GM19023 (cell line): ENCODE data around the gene PPARD.
"Not testable (repeated sequence)": the region's sequence is repeated elsewhere in the genome, so short reads cannot be mapped to it uniquely, and the experiment has no call there.

Experiments used
- ATAC-seq: cut with Tn5 transposase; IDR thresholded peaks from one replicate; pipeline ENCODE4 v1.9.1; 2021; ENCODE audit warnings: mild to moderate bottlenecking, moderate library complexity; ENCODE audit not compliant: unreplicated experiment

Gene PPARD

GRCh38 chr6:35403544-35404442 lies 61.4 kb downstream of the PPARD start:
- ATAC-seq = no peak

- ATAC-seq = no peak
Measured at GRCh38 chr6:35406711-35407485, 64.5 kb downstream of the PPARD start.

GRCh38 chr6:35409245-35409644 lies 66.9 kb downstream of the PPARD start:
- ATAC-seq = no peak

- ATAC-seq = no peak
Measured at GRCh38 chr6:35410131-35410530, 67.8 kb downstream of the PPARD start.

GRCh38 chr6:35411066-35411465 lies 68.7 kb downstream of the PPARD start:
- no peak for ATAC-seq

- ATAC-seq = no peak
Measured at GRCh38 chr6:35412102-35412501, 69.7 kb downstream of the PPARD start.

GRCh38 chr6:35413911-35414310 lies 71.6 kb downstream of the PPARD start:
- no peak for ATAC-seq

GRCh38 chr6:35415065-35415891 lies 72.9 kb downstream of the PPARD start:
- ATAC-seq = no peak

GRCh38 chr6:35417979-35418661 lies 75.8 kb downstream of the PPARD start:
- no peak for ATAC-seq

GRCh38 chr6:35419417-35419816 lies 77.1 kb downstream of the PPARD start:
- no peak for ATAC-seq

- no peak for ATAC-seq
Measured at GRCh38 chr6:35419961-35420360, 77.6 kb downstream of the PPARD start.

GRCh38 chr6:35425284-35425683 lies 82.9 kb downstream of the PPARD start:
- ATAC-seq = no peak

GRCh38 chr6:35426074-35426473 lies 83.7 kb downstream of the PPARD start:
- no peak for ATAC-seq

GRCh38 chr6:35427435-35427834 lies 85.1 kb downstream of the PPARD start:
- ATAC-seq = no peak

GRCh38 chr6:35427851-35428321 lies 85.5 kb downstream of the PPARD start:
- no peak for ATAC-seq

- ATAC-seq = no peak
Measured at GRCh38 chr6:35428421-35429149, 86.2 kb downstream of the PPARD start.

- ATAC-seq = no peak
Measured at GRCh38 chr6:35429463-35429862, 87.1 kb downstream of the PPARD start.

- ATAC-seq = no peak
Measured at GRCh38 chr6:35432291-35432690, 89.9 kb downstream of the PPARD start.

- not testable (repeated sequence) for ATAC-seq
Measured at GRCh38 chr6:35432702-35433101, 90.3 kb downstream of the PPARD start.
